Mesenchymal stem cell (in vitro differentiated cells and primary cell): Measurements from ENCODE around the gene ATP1B2.
A peak's percentile ranks its signal among the peaks of the same experiment; 100 is the strongest.

Source experiments
- DNase-seq: peaks from one replicate; pipeline ENCODE4 v3.0.0-alpha.2; 2013
- H2AFZ ChIP-seq: one replicate; pipeline ENCODE4 v1.6.1; 2013; ENCODE audit warnings: low read depth, mild to moderate bottlenecking, control low read depth, inconsistent platforms, low read length, moderate library complexity
- H2AK5ac ChIP-seq: 2 replicates; pipeline ENCODE4 v1.6.1; 2013; ENCODE audit warnings: low read length, moderate library complexity, mild to moderate bottlenecking, inconsistent platforms; ENCODE audit not compliant: severe bottlenecking
- H2BK120ac ChIP-seq: one replicate; pipeline ENCODE4 v1.6.1; 2013; ENCODE audit warnings: low read depth, mild to moderate bottlenecking, inconsistent platforms, low read length, moderate library complexity
- H2BK12ac ChIP-seq, 2 experiments: one replicate each; pipeline ENCODE4 v1.6.1; 2013; ENCODE audit warnings: inconsistent platforms in 2 of 2, low read length in 2 of 2, mild to moderate bottlenecking in 2 of 2, moderate library complexity in 2 of 2, control low read depth in 1 of 2
- H2BK15ac ChIP-seq: one replicate; pipeline ENCODE4 v1.6.1; 2013; ENCODE audit warnings: mild to moderate bottlenecking, low read depth, inconsistent platforms; ENCODE audit not compliant: poor library complexity, severe bottlenecking
- H2BK5ac ChIP-seq: 2 replicates; pipeline ENCODE4 v1.6.1; 2013; ENCODE audit warnings: low read depth, mild to moderate bottlenecking, low read length, control low read depth, inconsistent platforms; ENCODE audit not compliant: poor library complexity, severe bottlenecking
- H3K14ac ChIP-seq, 2 experiments: one replicate each; pipeline ENCODE4 v1.6.1; 2013; ENCODE audit warnings: inconsistent platforms in 2 of 2, low read length in 2 of 2, control low read depth in 1 of 2, mild to moderate bottlenecking in 1 of 2, moderate library complexity in 1 of 2
- H3K18ac ChIP-seq, 2 experiments: one replicate each; pipeline ENCODE4 v1.6.1; 2013; ENCODE audit warnings: inconsistent platforms in 2 of 2, low read length in 2 of 2, control low read depth in 1 of 2, low read depth in 1 of 2, mild to moderate bottlenecking in 1 of 2
- H3K23ac ChIP-seq, 2 experiments: one replicate each; pipeline ENCODE4 v1.6.1; 2013; ENCODE audit warnings: inconsistent platforms in 2 of 2, low read length in 2 of 2, mild to moderate bottlenecking in 2 of 2, moderate library complexity in 2 of 2, control low read depth in 1 of 2
- H3K27ac ChIP-seq: 2 replicates; pipeline ENCODE4 v1.5.1; 2013; ENCODE audit warnings: mild to moderate bottlenecking, moderate library complexity, low read length, control low read depth, inconsistent platforms; ENCODE audit not compliant: poor library complexity, severe bottlenecking
- H3K27me3 ChIP-seq, 2 experiments: 2 replicates each; pipeline versions ENCODE4 v1.6.1 to v1.7.0; 2013; ENCODE audit warnings: low read length in 2 of 2, mild to moderate bottlenecking in 2 of 2, moderate library complexity in 2 of 2, control low read depth in 1 of 2, inconsistent platforms in 1 of 2; ENCODE audit not compliant: control insufficient read depth in 1 of 2, insufficient read depth in 1 of 2
- H3K36me3 ChIP-seq, 2 experiments: 2 replicates each; pipeline versions ENCODE4 v1.6.1 to v1.7.0; 2013; ENCODE audit warnings: low read length in 2 of 2, control low read depth in 1 of 2, inconsistent platforms in 1 of 2, low read depth in 1 of 2, mild to moderate bottlenecking in 1 of 2; ENCODE audit not compliant: insufficient read depth in 2 of 2, control insufficient read depth in 1 of 2
- H3K4ac ChIP-seq, 2 experiments: one replicate each; pipeline ENCODE4 v1.6.1; 2013; ENCODE audit warnings: inconsistent platforms in 2 of 2, low read length in 2 of 2, mild to moderate bottlenecking in 2 of 2, moderate library complexity in 2 of 2, control low read depth in 1 of 2, low read depth in 1 of 2
- H3K4me1 ChIP-seq: 2 replicates; pipeline ENCODE4 v1.6.1; 2013; ENCODE audit warnings: low read depth, low read length, control low read depth; ENCODE audit not compliant: control insufficient read depth, insufficient read depth
- H3K4me2 ChIP-seq: 2 replicates; pipeline ENCODE4 v1.6.1; 2013; ENCODE audit warnings: low read length, mild to moderate bottlenecking, inconsistent platforms; ENCODE audit not compliant: poor library complexity, severe bottlenecking
- H3K4me3 ChIP-seq, 2 experiments: 2 replicates each; pipeline versions ENCODE4 v1.5.1 to v1.7.0; 2013; ENCODE audit warnings: low read length in 2 of 2, mild to moderate bottlenecking in 2 of 2, control low read depth in 1 of 2, low read depth in 1 of 2; ENCODE audit not compliant: insufficient read depth in 1 of 2
- H3K79me1 ChIP-seq: replicated peaks from 2 replicates; pipeline ENCODE4 v1.6.1; 2013; ENCODE audit warnings: mild to moderate bottlenecking, control low read depth, low read length, inconsistent platforms; ENCODE audit not compliant: poor library complexity, severe bottlenecking
- H3K9ac ChIP-seq: 2 replicates; pipeline ENCODE4 v1.7.0; 2013; ENCODE audit warnings: mild to moderate bottlenecking, low read length, moderate library complexity
- H3K9me3 ChIP-seq: 2 replicates; pipeline ENCODE4 v1.7.0; 2013; ENCODE audit warnings: mild to moderate bottlenecking, low read length; ENCODE audit not compliant: control insufficient read depth
- H4K8ac ChIP-seq: one replicate; pipeline ENCODE4 v1.6.1; 2013; ENCODE audit warnings: inconsistent platforms, mild to moderate bottlenecking, low read length, moderate library complexity
- H4K91ac ChIP-seq: one replicate; pipeline ENCODE4 v1.6.1; 2013; ENCODE audit warnings: mild to moderate bottlenecking, low read length, inconsistent platforms
- WGBS: methylation state at CpG from one replicate; pipeline ENCODE4 v1.1.7; 2013; ENCODE audit warnings: mixed read lengths; 5-methylcytosine and 5-hydroxymethylcytosine counted together

Gene ATP1B2

GRCh38 chr17:7676533-7676932 lies 25.8 kb downstream of the ATP1B2 start:
- no peak overlapping the region for H3K9ac ChIP-seq
- H2AFZ ChIP-seq: no peak overlapping the region
- H3K18ac ChIP-seq: no peak overlapping the region
- H3K14ac ChIP-seq: no peak overlapping the region
- no peak overlapping the region for H2BK15ac ChIP-seq
- H3K9me3 ChIP-seq: peaks cover 10% of the 10 kb centered on the region
- H3K27me3 ChIP-seq: no peaks in the 10 kb centered on the region
- H3K27ac ChIP-seq: no peak overlapping the region
- no peak overlapping the region for H2BK5ac ChIP-seq
- no peak overlapping the region for H3K23ac ChIP-seq
- H4K91ac ChIP-seq: no peak overlapping the region
- no peak for DNase-seq
- H3K4me2 ChIP-seq: no peak overlapping the region
- peaks cover 7% of the 10 kb centered on the region for H3K4me1 ChIP-seq
- no peak overlapping the region for H3K4ac ChIP-seq
- no peak overlapping the region for H2AK5ac ChIP-seq
- H2BK120ac ChIP-seq: no peak overlapping the region
- 92% methylated on average over 5 of the region's 5 CpGs for WGBS
- H4K8ac ChIP-seq: no peak overlapping the region
- H3K4me3 ChIP-seq: no peak overlapping the region
- peaks cover 22% of the 10 kb centered on the region for H3K79me1 ChIP-seq
- no peak overlapping the region for H2BK12ac ChIP-seq
- H3K36me3 ChIP-seq: peaks cover 36 to 43% of the 10 kb centered on the region in 2 experiments

DNA sequence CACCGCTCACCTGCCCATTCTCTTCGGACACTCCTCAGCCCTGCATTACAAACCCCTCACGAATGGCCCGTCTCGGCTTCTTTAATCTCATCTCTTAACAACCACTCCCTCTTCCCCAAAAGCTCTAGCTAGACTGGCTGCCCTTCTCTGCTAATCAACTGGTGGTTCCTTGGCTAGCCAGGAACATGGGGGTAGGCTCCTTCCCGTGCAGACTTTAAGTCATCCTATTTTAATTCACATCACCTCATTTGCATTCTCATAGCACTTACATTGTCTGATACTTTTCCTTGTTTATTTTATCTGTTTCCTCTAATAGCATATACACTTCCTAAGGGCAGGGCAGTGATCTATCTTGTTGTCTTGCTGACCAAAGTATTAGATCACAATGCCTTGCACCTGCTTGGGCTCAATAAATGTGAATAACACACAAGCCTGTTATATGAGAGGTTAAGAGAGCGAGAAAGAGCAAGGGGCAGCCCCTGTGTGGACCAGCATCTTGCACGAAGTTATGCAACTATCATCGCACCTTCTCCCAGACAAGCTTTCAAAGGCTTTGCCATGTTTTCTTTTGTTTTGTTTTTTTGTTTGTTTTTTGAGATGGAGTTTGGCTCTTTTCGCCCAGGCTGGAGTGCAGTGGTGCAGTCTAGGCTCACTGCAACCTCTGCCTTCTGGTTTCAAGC lies 26.8 kb downstream of the ATP1B2 start:
- Histone ChIP-seq H2BK120ac (no peak overlapping the region), H3K4ac (no peak overlapping the region), H3K4me2 (no peak overlapping the region), H3K23ac (no peak overlapping the region), H2BK15ac (no peak overlapping the region), H3K9ac (peak overlapping the region; percentile 6), H4K8ac (no peak overlapping the region), H3K4me1 (peaks cover 7% of the 10 kb centered on the region), H3K27me3 (no peaks in the 10 kb centered on the region), H3K14ac (no peak overlapping the region), H3K27ac (no peak overlapping the region), H3K36me3 (peaks cover 29 to 35% of the 10 kb centered on the region in 2 experiments), H3K4me3 (no peak overlapping the region), H3K9me3 (peaks cover 10% of the 10 kb centered on the region), H4K91ac (no peak overlapping the region), H3K79me1 (peaks cover 22% of the 10 kb centered on the region), H2AFZ (no peak overlapping the region), H2BK5ac (no peak overlapping the region), H3K18ac (no peak overlapping the region), H2AK5ac (no peak overlapping the region), H2BK12ac (no peak overlapping the region)
- 59% methylated on average over 10 of the region's 10 CpGs for WGBS
- no peak for DNase-seq

DNA sequence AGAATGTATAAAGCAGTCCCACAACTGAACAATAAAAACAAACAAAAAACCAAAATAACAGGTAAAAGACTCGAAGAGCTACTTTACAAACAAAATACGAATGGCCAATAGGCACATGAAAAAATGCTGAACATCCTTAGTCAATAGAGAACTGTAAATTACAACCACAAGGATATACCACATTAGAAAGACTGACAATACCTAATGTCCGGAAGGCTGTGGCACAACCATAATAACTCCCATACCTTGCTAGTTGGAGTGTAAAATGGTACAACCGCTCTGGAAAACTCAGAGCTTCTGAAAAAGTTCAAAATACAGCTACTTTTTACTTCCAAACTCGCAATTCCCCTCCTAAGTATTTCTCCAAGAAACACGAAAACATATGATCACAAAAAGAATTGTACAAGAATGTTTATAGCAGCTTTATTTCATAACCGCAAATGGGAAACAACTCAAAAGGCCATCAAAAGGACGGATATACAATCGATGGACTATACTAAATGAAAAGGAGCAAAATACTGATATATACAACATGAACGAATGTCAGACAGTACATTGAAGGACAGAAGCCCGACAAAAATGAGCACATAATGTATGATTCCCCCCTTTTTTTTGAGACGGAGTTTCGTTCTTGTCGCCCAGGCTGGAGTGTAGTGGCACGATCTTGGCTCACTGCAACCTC lies 34.3 kb downstream of the ATP1B2 start:
- no peak overlapping the region for H3K27ac ChIP-seq
- H2BK15ac ChIP-seq: no peak overlapping the region
- peaks cover 10% of the 10 kb centered on the region for H3K4me1 ChIP-seq
- no peak overlapping the region for H2BK12ac ChIP-seq
- H3K9ac ChIP-seq: peak overlapping the region; percentile 100
- H3K14ac ChIP-seq: no peak overlapping the region
- peak overlapping the region in 1 of 2 experiments; percentile 100 for H3K4me3 ChIP-seq
- H3K79me1 ChIP-seq: peaks cover 11% of the 10 kb centered on the region
- H4K8ac ChIP-seq: no peak overlapping the region
- no peak overlapping the region for H2AFZ ChIP-seq
- H4K91ac ChIP-seq: no peak overlapping the region
- no peak overlapping the region for H3K18ac ChIP-seq
- H3K27me3 ChIP-seq: no peaks in the 10 kb centered on the region
- peaks cover 0 to 7% of the 10 kb centered on the region in 2 experiments for H3K36me3 ChIP-seq
- no peak overlapping the region for H2BK5ac ChIP-seq
- H3K9me3 ChIP-seq: no peaks in the 10 kb centered on the region
- DNase-seq: no peak
- no peak overlapping the region for H2BK120ac ChIP-seq
- 96% methylated on average over 15 of the region's 15 CpGs for WGBS
- H3K4ac ChIP-seq: no peak overlapping the region
- H3K23ac ChIP-seq: no peak overlapping the region
- H3K4me2 ChIP-seq: peak overlapping the region; percentile 92
- no peak overlapping the region for H2AK5ac ChIP-seq

GRCh38 chr17:7685533-7686221 lies 35.0 kb downstream of the ATP1B2 start:
- DNase-seq: peak; percentile 96
- Histone ChIP-seq H2AK5ac (no peak overlapping the region), H2BK12ac (no peak overlapping the region), H3K79me1 (peaks cover 18% of the 10 kb centered on the region), H3K36me3 (peaks cover 0 to 14% of the 10 kb centered on the region in 2 experiments), H3K14ac (no peak overlapping the region), H3K18ac (peak overlapping the region; percentile 14 to 18), H3K27ac (peak overlapping the region; percentile 97), H3K4ac (peak overlapping the region; percentile 79 to 82), H3K9me3 (no peaks in the 10 kb centered on the region), H4K91ac (no peak overlapping the region), H3K4me1 (peaks cover 10% of the 10 kb centered on the region), H3K23ac (peak overlapping the region in 1 of 2 experiments; percentile 83), H2BK5ac (no peak overlapping the region), H2AFZ (peak overlapping the region; percentile 93), H3K27me3 (no peaks in the 10 kb centered on the region), H2BK15ac (no peak overlapping the region), H4K8ac (peak overlapping the region; percentile 67), H2BK120ac (no peak overlapping the region), H3K4me3 (peak overlapping the region; percentile 70 to 100), H3K9ac (peak overlapping the region; percentile 100), H3K4me2 (peak overlapping the region; percentile 92)
- 16% methylated on average over 44 of the region's 44 CpGs for WGBS
